Measurements from ENCODE around the gene TTC22.
A peak's percentile ranks its signal among the peaks of the same experiment; 100 is the strongest.

Gene TTC22

DNA sequence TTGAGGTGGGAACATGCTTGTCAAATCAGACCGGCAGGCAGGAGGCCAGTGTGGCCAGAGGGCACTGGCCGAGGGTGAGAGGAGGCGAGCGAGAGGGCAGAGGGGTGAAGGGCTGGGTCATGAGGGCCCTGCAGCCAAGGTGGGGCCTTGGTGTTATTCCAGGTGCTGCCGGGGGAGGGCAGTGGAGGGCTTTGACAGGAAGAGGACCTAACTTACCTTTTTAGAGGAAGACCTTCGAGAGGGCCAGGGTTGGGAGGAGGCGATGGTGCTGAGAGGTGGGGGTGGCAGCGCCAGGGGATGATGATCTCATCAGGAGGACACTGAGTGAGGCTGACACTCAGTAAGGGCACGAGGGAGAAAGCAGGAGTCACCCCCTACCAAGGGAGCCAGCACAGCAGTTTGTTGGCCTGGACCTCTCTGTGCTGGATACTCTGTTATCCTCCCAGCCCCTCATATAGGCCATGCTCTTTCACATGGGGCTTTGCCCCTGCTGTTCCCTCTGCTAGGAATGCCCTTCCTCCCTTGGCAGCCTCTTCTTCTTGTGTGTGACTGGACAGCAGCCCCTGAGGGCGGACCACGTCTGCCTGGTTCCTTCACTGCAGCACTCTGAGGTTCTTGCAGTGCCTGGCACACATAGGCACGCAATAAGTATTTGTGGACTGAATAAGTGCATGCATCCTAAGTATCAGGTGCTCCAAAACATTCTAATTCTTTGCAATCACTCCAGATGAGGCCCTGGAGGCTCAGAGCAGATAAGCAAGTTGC is 7.5 kb upstream of the TTC22 start:
- DNase-seq (ENCODE audit: low read depth) = no peak

DNA sequence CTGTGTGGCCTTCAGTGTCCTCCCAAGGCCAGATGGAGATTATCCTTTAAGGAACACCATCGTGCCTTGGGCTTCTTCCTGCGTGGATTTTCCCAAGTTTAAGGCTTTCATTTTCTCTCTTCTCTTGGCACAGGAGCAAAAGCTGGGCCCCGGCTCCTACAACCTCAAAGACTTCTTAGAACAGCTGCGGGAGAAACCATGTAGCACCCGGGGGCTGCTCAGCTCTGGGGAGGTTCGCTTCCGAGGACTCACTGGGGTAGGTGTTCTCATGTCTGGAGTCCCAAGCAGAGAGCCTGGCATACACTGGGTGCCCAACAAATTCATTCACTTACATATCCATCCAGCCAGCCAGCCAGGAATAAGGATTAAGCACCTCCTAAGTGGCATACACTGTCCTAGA is 6.6 kb upstream of the TTC22 start:
- no peak for DNase-seq (ENCODE audit: low read depth)

DNA sequence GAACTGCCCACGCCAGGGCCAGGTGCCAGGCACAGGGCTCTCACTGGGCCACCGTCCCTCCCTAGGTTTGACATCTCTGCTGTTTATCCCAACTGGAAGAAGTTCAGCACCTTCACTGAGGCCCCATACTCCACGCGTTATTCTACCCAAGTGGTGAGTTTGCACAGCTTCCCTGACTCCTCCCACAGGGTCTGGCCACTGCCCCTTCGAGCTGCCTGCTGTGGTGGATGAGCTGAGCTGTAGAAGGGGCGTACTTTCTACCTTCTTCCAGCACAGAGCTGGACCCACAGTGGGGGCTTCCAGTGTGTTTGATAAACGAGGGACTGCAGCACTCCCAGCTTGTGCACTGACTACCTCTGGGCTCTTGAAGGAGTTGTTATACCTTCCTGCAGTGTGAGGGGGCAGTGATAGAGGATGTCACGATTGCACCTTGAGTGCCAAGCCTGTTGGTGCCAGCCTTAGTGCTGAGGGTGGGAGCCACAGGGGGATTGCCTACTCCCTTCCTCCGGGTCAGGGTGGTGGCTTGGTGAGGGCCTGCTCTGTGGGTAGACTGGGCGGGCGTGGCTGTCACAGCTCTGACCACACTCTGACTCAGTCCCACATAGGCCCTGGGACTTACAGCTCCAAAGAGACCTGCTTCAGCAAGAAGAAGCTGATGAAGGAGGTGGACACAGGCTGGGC is 5.9 kb upstream of the TTC22 start:
- no peak for DNase-seq (ENCODE audit: low read depth)

DNA sequence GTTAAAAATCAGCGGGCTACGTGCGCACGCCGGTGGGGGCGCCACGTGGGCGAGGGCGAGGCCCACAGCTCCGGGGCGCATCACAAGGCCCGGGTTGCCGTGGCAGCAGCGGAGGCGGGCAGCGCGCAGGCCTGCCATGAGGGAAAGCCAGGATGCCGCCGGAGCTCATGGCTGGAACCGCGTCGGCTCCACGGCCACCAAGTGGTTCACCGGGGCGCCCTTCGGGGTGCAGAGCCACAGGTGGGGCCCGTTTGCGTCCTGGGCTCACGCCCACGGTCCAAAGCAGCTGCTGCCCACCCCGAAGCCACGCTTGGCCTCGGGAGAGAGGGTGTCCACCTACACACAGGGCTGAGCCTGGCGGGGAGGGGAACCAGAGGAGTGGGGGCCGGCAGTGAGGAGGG is 4.9 kb upstream of the TTC22 start:
- DNase-seq (ENCODE audit: low read depth) = no peak

DNA sequence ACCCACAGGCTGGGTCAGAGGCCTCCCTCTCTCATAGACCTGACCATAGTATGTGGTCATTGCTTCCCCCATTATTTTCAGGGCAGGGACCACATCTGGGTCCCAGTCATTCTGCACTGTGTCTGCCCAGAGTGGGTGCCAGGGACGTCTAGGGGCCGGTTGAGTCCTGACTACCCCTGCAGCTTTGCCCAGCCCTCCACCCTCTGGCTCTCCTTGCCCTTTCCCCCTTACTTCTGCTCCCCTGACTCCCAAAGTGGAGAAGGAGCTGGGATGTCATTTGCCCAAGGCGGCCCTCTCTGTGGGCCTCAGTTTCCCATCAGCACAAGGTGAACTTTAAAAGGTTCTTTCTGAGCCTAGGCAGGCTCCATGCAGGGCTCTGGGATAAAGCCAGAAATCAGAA is 4.3 kb upstream of the TTC22 start:
- DNase-seq (ENCODE audit: low read depth) = no peak

DNA sequence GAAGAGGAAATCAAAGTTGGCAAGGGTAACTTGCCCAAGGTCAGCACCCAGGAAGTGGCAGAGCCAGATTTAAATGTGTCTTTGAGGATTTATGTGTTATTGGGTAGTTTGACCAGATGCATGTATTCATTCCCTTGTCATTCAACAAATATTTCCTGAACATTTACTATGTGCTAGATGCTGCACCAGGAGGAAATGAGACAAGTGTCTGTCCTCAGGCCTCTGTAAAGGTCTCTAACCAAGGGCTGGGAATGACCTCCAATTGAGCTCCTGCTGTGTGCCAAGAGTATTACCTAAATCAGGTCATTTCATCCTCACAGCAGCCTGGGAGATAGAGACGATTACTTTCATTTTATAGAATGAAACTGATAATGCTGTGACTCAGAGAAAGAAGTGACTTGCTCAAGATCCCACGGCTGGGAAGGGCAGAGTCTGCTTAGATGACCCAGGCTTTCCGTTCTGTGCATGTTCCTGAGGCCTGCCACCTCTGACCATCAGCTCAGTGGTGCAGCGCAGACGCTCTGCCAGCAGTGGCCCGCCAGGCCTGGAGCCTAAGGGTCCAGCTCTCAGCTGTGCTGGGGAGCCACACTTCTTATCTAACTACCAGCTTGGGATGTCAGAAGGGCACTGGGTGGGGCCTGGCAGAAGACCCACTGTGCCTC is 3.5 kb upstream of the TTC22 start:
- DNase-seq (ENCODE audit: low read depth) = no peak

DNA sequence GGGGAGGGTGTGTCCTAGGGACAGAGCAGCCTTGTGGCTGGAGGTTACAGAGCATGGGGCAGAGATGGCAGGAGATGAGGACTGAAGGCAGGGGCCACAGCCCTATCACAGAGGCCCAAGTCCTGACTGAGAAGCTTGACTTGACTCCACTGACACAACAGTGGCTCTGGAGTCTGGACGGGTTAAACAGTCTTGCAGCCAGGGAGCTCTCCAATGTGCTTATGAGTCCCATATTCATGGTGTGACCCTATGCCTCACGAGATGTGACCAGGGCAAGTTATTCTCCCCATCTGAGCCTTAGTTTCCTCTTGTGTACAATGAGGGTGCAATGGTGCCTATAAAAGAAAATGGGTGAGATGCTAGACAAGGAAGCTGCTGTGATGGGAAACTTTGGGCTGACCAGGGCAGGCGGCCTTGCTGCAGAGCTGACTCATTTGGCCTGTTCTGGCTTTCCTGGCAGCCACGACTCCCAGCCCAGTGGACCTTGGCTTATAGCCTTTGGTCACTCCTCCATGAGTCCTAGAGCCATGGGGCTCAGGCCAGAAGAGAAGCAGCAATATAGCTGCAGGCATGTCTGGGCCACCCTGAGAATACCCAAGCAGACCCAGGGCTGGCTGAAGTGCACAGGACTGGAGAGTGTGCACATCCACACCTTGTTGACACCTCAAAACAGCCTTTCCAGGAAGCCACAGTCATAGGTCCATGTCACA is 2.8 kb upstream of the TTC22 start:
- no peak for DNase-seq (ENCODE audit: low read depth)

DNA sequence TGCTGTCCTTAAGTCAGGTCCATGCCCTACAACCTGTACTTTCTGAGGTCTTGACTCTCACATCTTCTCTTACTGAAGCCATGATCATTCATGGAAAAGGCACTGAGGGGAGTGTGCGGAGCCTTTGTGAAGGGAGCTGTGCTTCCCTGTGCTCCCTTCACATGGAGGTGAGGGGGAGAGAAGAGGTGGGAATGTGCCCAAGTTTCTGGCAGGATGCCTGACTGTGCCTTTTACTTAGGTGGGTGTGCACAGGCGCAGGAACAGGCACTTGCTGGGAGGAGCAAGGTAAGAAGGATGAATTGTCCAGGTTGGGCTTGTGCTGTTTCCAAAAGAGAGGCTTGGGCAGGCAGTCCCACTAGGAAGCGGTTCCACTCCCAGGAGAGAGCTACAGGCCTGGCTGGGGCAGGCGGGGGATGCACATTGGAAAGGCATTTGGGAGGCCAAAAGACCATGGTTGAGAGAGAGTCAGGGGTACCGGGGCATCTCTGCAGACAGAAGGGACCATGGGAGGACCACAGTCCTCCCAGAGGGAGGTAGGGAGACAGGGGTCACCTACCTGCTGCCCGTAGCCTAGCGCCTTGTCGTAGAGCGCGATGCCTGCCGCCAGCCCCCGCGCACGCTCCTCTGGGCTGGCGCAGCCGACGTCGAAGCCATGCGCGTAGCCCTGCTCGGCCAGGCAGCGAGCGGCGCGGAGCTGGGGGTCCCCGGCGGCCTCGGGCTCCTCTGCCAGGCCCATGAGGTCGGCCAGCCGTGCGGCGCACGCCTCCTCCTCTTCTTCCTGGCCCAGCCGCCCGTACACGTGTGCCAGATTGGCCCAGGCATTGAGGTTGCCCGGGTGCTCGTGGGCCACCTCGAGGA is 853 bp downstream of the TTC22 start:
- no peak for DNase-seq (ENCODE audit: low read depth)

DNA sequence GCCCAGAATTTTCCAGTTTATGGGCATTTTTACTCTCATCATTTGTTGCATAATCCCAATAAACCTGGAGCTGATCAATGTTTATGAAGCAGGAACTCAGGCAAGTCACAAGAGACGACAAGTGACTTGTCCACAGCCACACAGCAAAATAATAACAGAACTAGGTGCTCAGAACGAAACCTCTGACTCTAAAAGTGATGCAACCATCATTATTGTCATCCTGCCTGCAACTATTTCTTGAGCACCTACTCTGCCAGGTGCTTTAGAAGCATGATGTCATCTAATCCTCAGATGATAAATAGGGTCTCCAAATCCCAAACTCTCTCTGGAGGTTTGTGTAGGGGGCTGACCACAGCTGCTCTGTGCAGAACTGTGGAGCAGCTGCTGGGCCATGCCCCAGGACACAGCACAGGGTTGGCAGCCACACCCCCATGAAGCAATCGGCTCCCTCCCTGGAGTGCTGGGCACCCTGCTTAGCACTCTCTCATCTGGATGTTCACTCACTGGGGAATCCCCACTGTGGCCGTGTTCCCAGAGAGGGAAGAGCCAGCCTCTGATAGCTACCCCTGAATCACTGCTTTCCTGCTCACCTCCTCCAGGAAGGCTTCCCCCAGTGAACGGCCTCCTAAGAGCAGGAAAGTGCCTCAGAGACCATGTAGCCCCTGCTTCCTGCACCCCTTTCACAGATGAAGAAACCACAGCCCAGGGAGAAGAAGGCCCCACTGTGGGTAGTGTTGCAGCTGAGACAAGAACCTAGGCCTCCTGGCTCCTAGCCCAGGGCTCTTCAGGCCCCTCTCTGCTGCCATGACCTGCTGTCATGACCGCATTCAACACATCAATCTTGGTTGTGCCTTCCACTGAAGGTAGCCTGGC is 2.1 kb downstream of the TTC22 start:
- no peak for DNase-seq (ENCODE audit: low read depth)

DNA sequence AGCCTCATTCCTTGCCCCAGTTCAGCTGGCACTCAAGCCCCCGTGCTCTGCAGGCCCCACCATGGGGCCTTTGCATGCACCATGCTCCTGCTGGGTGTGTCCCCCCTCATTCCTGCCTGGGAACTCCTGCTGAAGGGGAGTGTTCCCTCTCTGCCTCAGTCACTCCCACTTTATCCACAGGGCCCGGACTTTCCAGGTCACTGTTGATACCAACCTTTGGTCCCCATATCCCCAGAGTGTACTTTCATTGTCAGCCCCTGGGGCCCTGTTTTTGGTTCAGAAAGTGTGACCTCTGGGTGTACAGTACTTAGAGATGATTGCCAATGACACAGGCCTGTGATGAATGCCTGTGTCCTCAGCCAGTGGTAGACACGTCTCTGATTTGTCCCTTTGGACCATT is 2.9 kb downstream of the TTC22 start:
- no peak for DNase-seq (ENCODE audit: low read depth)

DNA sequence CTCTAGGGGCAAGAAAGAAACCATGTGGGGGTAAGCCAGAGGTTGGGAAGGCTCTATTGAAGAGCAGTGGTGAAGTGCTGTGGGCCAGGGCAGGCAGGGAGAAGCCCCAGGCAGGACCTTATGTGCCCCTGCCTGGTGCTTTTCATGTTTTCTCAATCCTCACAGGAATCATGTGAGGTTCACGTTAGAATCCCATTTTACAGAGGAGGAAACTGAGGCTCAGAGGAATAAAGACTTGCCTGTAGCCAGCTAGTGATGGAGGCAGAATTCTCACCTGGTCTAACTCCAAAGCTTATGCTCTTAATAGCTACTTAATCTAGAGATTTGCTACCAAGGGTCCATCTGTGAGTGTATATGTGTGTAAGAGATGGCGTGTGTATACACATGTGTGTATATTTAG is 4.2 kb downstream of the TTC22 start:
- no peak for DNase-seq (ENCODE audit: low read depth)

DNA sequence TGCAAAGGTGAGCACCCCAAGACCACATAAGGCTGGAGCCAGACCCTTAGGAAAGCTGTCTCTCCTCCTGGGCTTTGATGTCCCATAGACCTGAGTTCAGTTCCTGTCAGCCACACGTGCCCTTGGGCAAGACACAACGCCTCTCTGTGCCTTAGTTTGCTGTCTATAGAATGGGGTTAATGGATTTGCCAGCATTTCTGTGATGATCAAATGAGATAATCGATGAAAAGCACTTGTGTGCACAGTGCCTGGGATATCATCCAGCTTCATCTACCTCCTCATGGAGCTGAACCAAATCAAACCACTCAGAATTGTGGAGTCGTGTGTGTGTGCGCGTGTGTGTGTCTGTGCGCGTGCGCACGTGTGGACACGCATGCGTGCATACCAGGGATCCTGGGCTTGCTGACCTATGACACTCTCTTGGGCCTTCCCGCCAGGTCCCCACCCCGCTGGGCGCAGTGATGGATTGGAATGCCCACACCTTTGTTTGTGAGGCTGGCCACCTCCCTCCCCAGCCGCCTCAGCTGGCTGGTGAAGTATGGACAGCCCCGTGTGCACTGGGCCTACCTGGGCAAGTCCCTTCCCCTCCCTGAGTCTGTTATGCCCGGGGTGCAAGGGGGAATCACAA is 5.2 kb downstream of the TTC22 start:
- no peak for DNase-seq (ENCODE audit: low read depth)

DNA sequence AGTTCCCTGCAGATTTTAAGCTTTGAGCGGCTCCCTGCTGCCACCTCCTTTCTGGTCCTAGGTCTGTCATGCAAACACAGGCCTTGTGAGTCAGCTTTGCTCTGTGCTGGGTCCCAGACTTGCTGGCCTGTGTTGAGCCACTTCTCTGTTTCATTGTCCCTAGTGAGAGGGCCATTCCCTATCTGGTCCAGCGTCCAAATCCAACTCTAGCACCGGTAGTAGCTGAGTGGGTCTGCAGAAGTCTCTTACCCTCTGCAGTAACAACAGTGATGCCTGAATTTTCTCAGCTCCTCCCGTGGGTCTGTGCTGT is 5.8 kb downstream of the TTC22 start:
- DNase-seq (ENCODE audit: low read depth) = no peak

DNA sequence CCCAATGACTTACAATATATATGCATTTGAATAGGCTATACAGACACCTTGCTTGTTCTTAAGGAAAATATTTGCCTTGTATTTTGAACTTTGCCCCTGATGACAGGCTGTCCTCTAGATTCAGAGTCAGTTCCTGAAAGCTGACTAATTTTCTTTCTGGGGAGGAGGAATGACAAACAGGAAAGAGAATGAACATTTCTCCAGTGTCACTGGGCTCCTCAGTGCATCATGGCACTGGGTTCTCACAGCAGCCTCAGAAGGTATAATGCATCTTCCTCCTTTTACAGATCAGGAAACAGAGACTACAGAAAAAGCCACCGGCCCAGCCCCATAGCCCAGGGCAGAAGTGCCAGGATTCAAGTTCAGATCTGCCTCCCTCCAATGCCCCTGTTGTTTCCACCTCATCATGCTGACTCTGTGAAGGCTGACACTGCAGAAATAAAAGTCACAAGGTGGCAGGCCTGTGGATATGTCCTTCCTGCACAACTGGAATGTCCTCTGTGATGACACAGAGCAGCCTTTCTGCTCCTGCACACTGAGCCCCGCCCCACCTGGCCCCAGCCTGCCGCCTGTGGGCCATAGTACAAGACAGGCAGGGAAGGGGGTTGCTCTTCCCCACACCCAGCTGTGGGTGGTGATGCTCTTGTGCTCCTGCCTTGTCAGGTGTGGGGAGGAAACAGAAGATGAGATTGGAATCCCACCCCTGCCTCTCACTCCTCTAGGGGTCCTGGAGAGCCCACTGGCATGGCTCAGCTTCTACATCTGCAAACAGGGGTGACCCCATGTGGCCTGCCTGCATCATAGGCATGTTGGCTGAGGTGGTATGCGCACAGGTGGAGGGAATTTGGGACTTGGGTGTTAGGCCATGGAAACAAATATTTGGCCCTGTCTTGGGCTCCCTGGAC is 6.4 kb downstream of the TTC22 start:
- no peak for DNase-seq (ENCODE audit: low read depth)

DNA sequence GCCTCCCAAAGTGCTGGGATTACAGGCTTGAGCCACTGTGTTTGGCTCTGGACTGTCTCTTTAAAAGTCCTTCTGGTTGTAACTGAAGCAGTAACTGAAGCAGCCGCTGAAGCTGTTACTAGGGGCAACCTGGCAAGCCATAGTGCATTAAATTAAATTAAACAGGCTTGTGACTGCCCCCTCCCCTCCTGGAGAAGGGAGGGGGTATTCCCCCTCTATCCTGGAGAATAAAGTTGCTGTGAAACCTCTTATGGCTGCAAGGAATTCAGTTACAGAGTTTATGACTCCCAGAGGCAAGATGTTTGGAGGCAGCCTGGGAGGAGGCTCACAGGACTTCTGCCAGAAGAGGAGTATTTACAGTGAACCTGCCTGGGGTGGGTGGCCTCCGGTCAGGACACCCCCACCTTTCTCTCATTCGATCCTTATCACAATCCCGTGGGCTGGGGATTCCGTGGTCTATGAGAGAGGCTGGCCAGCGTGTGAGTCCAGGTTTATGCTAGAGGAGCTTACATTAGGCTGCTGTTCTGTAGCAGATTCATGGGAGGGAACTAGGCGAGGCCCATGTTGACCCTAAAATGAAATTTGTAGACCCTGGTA is 8.3 kb downstream of the TTC22 start:
- DNase-seq (ENCODE audit: low read depth) = no peak

DNA sequence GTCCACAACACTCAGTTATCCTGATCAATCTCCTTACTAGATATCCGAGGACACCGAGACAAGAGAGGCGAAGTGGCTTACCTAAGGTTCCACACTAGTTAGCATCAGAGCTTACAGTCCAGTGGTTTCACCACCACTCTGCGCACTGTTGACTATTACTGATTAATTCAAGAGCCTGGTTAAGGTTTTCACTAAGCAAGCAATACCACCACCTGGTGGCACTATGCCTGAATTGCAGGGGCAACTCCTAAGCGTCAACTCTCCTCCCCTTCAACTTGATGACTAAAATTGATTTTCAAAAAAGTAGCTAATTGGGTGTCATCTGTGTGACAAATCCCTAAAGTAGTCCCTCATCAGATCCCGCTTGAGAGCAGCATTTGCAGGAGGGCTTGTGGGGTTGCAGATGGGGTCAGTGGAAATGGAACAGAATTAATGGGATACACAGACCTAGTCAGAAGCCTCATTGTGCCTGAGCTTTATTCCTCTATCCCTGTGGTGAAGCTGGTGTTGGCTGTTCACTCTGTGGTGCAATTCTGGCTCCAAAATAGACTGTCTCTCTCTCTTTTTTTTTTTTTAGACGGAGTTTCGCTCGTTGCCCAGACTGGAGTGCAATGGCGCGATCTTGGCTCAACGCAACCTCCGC is 9.1 kb downstream of the TTC22 start:
- DNase-seq (ENCODE audit: low read depth) = peak; percentile 36

DNA sequence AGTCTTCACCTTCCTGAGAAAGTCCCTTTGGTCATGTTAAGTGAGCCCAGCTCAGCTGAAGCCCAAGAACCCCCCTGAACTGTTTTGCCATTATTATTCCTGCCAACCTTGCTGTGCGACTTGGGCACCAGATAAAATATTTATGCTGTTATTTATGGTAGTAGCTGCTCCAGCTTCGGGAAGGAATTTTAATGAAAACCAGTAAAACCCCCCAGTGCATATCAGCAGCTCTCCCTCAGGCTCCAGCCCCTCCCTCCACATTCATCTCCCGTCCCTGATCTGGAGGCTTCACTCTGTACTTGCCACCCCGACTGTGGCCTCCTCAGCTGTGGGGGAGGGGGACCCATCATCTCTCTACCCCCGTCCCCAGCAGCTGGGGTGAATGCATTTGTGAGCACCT is 12.7 kb downstream of the TTC22 start:
- no peak for DNase-seq (ENCODE audit: low read depth)

DNA sequence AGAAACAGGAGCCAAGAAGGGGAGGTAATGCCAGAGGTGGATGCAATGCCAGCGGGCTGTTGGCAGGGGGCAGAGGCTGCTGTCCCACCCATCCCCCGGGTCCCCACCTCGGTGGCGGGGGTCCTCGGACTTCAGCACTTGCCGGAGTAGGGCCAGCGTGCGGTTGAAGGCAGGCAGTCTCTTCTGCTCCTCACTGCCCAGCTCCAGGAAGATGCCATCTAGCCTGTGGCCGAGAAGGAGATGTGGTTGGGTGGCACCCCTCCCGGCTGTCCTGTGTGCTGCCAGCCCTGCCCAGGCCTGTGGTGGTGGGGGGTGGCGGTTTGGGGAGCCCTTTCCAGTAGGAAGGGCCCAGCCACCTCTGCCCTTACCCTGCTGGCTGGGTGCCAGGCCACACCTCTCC is 13.5 kb downstream of the TTC22 start:
- DNase-seq (ENCODE audit: low read depth) = no peak

DNA sequence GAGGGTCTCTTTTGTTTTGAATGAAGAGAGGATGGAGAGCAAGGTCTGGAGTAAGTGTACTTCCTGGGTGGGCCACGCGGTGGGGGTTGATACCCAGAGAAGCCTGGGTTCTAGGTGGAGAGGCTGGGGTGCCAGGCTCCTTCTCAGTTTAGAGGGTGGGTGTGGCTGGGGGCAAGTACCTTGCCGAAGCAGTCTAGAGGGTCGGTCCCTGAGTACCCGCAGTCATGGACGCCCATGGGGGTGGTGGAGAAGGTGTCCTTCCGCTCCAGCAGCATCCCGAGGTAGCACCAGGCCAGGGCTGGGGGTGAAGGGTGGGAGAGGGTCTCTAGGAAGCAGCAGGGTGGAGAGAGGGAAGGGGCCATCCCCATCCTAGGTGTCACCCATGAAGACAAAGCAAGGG is 14.3 kb downstream of the TTC22 start:
- no peak for DNase-seq (ENCODE audit: low read depth)

Measured in stimulated activated CD8-positive, alpha-beta memory T cell treated with anti-CD3 and anti-CD28 coated beads, Interleukin-7, amount 100 ng/mL, for 24 hours (primary cell).